Erythroblast (primary cell): ENCODE data around the gene TAF5L.

Experiments
- GATA1 ChIP-seq: IDR thresholded peaks from 2 replicates; pipeline ENCODE4 v1.6.1; 2011; ENCODE audit warnings: low read depth, mild to moderate bottlenecking, control low read depth, low read length, moderate library complexity
- POLR2A ChIP-seq: IDR thresholded peaks from 2 replicates; pipeline ENCODE4 v1.6.1; 2011; ENCODE audit warnings: mild to moderate bottlenecking, low read length

- no peak for TF ChIP-seq POLR2A
- TF ChIP-seq GATA1: no peak
Measured at GRCh38 chr1:229553621-229554130, 72.2 kb downstream of the TAF5L start.
